ENCODE results near the gene IFNL1.
"Not testable (repeated sequence)": the region's sequence is repeated elsewhere in the genome, so short reads cannot be mapped to it uniquely, and the experiment has no call there.

Gene IFNL1

DNA sequence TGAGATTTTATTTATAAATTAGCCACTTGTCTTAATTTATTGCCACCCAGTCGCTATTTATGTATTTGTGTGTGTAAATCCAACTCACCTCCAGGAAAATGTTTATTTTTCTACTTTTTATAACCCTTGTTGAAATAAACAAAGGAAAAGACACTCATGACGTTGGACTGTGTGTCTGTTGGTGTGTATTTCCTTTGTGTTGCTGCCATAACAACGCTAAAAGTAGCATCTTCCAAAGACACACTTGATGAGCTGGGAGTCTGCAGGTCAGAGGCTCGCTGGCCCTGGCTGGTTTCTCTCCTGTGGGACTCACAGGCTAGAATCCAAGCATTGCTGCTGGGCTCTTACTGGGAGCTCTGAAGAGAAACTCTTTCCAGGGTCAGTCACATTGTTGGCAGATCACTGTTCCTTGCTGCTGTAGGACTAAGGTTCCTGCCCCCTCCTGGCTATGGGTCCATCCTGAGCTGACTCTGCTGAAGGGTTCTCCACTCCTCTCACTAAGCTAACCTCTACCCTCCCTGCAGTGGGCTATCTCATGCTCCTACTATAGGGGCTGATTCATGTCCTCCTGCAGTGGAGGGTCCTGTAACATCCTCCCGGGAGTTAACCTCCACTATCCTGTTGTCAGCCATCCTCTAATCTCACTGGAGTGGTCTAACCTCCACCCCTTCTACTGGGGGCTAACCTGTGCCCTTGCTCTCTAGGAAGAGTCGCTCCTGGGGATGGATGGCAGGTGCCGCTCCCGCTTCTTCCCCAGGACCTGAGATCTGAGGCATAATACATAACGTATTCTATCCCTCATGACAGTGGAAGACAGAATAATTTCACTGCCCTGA, 26.0 kb upstream of the IFNL1 start:
- H3K4me3 ChIP-seq (ENCODE audit: severe bottlenecking) = no peak overlapping the region

DNA sequence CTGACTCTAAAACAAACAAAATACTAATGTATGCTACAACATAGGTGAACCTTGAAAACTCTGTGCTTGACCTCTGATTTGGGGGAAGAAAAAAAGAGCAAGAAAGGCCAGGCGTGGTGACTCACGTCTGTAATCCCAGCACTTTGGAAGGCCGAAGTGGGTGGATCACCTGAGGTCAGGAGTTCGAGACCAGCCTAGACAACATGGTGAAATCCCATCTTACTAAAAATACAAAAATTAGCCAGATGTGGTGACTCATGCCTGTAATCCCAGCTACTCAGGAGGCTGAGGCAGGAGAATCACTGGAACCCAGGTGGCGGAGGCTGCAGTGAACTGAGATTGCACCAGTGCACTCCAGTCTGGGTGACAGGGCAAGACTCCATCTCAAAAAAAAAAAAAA, 22.3 kb upstream of the IFNL1 start:
- not testable (repeated sequence) for H3K36me3 ChIP-seq (ENCODE audit: low read depth); H3K27ac ChIP-seq (ENCODE audit: poor library complexity, severe bottlenecking); H3K9me3 ChIP-seq (ENCODE audit: severe bottlenecking); H3K4me1 ChIP-seq (ENCODE audit: insufficient read depth, poor library complexity, severe bottlenecking); ATAC-seq (ENCODE audit: low read depth); H3K27me3 ChIP-seq (ENCODE audit: insufficient read depth, poor library complexity, severe bottlenecking); H3K4me3 ChIP-seq (ENCODE audit: severe bottlenecking); DNase-seq (ENCODE audit: low spot score)

More for the DNA sequence above, 26.0 kb upstream of the IFNL1 start:
- no peaks in the 10 kb centered on the region for H3K36me3 ChIP-seq (ENCODE audit: low read depth)
- H3K9me3 ChIP-seq (ENCODE audit: severe bottlenecking) = no peaks in the 10 kb centered on the region
- no peak overlapping the region for H3K27ac ChIP-seq (ENCODE audit: poor library complexity, severe bottlenecking)
- H3K27me3 ChIP-seq (ENCODE audit: insufficient read depth, poor library complexity, severe bottlenecking) = peaks cover 5% of the 10 kb centered on the region
- no peak for ATAC-seq (ENCODE audit: low read depth)
- DNase-seq (ENCODE audit: low spot score) = no peak
- no peaks in the 10 kb centered on the region for H3K4me1 ChIP-seq (ENCODE audit: insufficient read depth, poor library complexity, severe bottlenecking)
- TF ChIP-seq, protein P1, sequence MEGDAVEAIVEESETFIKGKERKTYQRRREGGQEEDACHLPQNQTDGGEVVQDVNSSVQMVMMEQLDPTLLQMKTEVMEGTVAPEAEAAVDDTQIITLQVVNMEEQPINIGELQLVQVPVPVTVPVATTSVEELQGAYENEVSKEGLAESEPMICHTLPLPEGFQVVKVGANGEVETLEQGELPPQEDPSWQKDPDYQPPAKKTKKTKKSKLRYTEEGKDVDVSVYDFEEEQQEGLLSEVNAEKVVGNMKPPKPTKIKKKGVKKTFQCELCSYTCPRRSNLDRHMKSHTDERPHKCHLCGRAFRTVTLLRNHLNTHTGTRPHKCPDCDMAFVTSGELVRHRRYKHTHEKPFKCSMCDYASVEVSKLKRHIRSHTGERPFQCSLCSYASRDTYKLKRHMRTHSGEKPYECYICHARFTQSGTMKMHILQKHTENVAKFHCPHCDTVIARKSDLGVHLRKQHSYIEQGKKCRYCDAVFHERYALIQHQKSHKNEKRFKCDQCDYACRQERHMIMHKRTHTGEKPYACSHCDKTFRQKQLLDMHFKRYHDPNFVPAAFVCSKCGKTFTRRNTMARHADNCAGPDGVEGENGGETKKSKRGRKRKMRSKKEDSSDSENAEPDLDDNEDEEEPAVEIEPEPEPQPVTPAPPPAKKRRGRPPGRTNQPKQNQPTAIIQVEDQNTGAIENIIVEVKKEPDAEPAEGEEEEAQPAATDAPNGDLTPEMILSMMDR (IDR thresholded peaks at IDR 0.05; ENCODE audit: poor library complexity, severe bottlenecking) = no peak

DNA sequence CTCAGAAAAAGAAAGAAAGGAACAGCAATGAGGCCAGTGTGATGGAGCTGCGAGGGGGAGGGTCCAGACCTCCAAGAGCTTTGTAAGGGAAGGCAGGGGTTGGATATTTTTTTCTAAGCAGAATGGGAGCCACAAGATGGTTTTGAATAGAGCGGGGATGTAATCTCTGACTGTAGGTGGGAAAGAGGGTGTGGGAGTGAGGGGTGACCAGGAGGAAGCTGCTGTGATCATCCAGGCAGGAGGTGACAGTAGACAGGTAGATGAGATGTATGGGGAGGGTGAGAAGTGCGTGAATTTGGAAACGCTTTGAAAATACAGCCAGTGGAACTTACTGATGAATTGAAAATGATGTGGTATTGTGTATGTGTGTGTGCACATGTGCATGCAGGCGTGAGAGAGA, 20.6 kb upstream of the IFNL1 start:
- DNase-seq (ENCODE audit: low spot score) (no peak), ATAC-seq (ENCODE audit: low read depth) (no peak)
- H3K36me3 ChIP-seq (ENCODE audit: low read depth) = no peaks in the 10 kb centered on the region
- H3K27me3 ChIP-seq (ENCODE audit: insufficient read depth, poor library complexity, severe bottlenecking) = no peaks in the 10 kb centered on the region
- H3K4me3 ChIP-seq (ENCODE audit: severe bottlenecking) = no peak overlapping the region
- H3K4me1 ChIP-seq (ENCODE audit: insufficient read depth, poor library complexity, severe bottlenecking) = no peaks in the 10 kb centered on the region
- H3K27ac ChIP-seq (ENCODE audit: poor library complexity, severe bottlenecking) = no peak overlapping the region
- no peaks in the 10 kb centered on the region for H3K9me3 ChIP-seq (ENCODE audit: severe bottlenecking)
- TF ChIP-seq, protein P1 (IDR thresholded peaks at IDR 0.05; ENCODE audit: poor library complexity, severe bottlenecking) = no peak

DNA sequence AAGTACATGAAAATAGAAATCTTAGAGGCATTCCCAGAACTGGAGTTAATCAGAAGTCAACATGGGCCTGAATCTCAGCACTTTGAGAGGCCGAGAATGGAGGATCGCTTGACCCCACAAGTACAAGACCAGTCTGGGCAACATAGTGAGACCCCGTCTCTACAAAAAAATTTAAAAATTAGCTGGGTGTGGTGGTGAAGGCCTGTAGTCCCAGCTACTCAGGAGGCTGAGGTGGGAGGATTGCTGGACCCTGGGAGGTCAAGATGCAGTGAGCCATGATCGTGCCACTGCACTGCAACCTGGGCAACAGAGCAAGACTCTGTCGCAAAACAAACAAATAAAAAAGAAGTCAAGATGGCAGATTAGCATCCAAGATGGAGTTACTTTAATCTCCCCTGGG, 19.5 kb upstream of the IFNL1 start:
- DNase-seq (ENCODE audit: low spot score) (no peak), ATAC-seq (ENCODE audit: low read depth) (no peak)
- H3K36me3 ChIP-seq (ENCODE audit: low read depth) = no peaks in the 10 kb centered on the region

DNA sequence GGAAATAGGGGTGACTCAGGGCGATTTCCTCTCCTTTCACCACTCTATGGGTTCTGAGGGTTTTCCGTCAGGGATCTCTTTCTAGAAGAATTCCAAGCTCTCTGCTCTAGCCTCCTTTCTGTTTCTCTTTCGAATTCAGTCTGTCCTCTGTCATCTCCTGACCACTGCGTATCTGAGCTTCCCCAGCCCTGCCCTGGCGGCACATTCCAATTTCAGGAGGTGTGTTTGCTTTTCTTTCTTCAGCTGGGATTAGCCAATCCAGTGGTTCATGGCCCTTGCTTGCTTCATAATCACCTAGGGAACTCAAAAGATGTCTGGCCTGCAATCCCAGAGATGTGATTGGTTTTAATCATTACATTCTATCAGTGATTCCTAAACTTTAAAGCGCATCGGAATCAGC, 18.6 kb upstream of the IFNL1 start:
- Histone ChIP-seq H3K9me3 (ENCODE audit: severe bottlenecking) (no peaks in the 10 kb centered on the region), H3K4me3 (ENCODE audit: severe bottlenecking) (no peak overlapping the region), H3K27me3 (ENCODE audit: insufficient read depth, poor library complexity, severe bottlenecking) (no peaks in the 10 kb centered on the region), H3K27ac (ENCODE audit: poor library complexity, severe bottlenecking) (no peak overlapping the region), H3K4me1 (ENCODE audit: insufficient read depth, poor library complexity, severe bottlenecking) (no peaks in the 10 kb centered on the region), H3K36me3 (ENCODE audit: low read depth) (no peaks in the 10 kb centered on the region)
- TF ChIP-seq, protein P1 (IDR thresholded peaks at IDR 0.05; ENCODE audit: poor library complexity, severe bottlenecking) = no peak
- DNase-seq (ENCODE audit: low spot score) (no peak), ATAC-seq (ENCODE audit: low read depth) (peak; percentile 25; the same call in 1 of the 3 replicates)

More for the DNA sequence above, 19.5 kb upstream of the IFNL1 start:
- TF ChIP-seq, protein P1 (IDR thresholded peaks at IDR 0.05; ENCODE audit: poor library complexity, severe bottlenecking) = no peak
- H3K4me3 ChIP-seq (ENCODE audit: severe bottlenecking) = no peak overlapping the region
- no peaks in the 10 kb centered on the region for H3K9me3 ChIP-seq (ENCODE audit: severe bottlenecking)
- H3K27me3 ChIP-seq (ENCODE audit: insufficient read depth, poor library complexity, severe bottlenecking) = no peaks in the 10 kb centered on the region
- no peaks in the 10 kb centered on the region for H3K4me1 ChIP-seq (ENCODE audit: insufficient read depth, poor library complexity, severe bottlenecking)
- H3K27ac ChIP-seq (ENCODE audit: poor library complexity, severe bottlenecking) = no peak overlapping the region
